ENCODE data around the gene TBC1D14.

Gene TBC1D14

GRCh38 chr4:6937754-6938153 lies 28.1 kb downstream of the TBC1D14 start:
- TF ChIP-seq CTCF (IDR thresholded peaks at IDR 0.05; ENCODE audit: insufficient read depth, low read length, poor library complexity, severe bottlenecking) (no peak), EZH2phosphoT487 (conservative IDR thresholded peaks at IDR 0.05; ENCODE audit: low read length) (no peak)
- Histone ChIP-seq H4K20me1 (ENCODE audit: low read depth, low read length) (peaks cover 4% of the 10 kb centered on the region; the same call in 1 of the 2 replicates), H3K4me2 (ENCODE audit: low read depth, low read length, poor library complexity, severe bottlenecking) (no peak overlapping the region), H3K9ac (ENCODE audit: low read length) (no peak overlapping the region), H3F3A (ENCODE audit: insufficient read depth) (no peaks in the 10 kb centered on the region), H3K36me3 (ENCODE audit: low read length) (no peaks in the 10 kb centered on the region), H3K9me2 (replicated peaks; ENCODE audit: insufficient read depth, low read length) (no peaks in the 10 kb centered on the region), H3K9me3 (ENCODE audit: insufficient read depth, low read length) (no peaks in the 10 kb centered on the region), H3K4me3 (ENCODE audit: insufficient read depth, low read length, poor library complexity, severe bottlenecking) (no peak overlapping the region), H2AFZ (ENCODE audit: low read depth, low read length, severe bottlenecking) (no peak overlapping the region), H3K27ac (ENCODE audit: low read depth, low read length) (no peak overlapping the region), H3K79me2 (ENCODE audit: insufficient read depth, low read length) (no peaks in the 10 kb centered on the region; the same call in 1 of the 2 replicates), H3K27me3 (ENCODE audit: low read length) (no peaks in the 10 kb centered on the region)

GRCh38 chr4:6938237-6938636 lies 28.6 kb downstream of the TBC1D14 start:
- peaks cover 4% of the 10 kb centered on the region; the same call in 1 of the 2 replicates for H4K20me1 ChIP-seq (ENCODE audit: low read depth, low read length)
- H3K4me2 ChIP-seq (ENCODE audit: low read depth, low read length, poor library complexity, severe bottlenecking), result no peak overlapping the region
- H3K4me3 ChIP-seq (ENCODE audit: insufficient read depth, low read length, poor library complexity, severe bottlenecking), result no peak overlapping the region
- no peaks in the 10 kb centered on the region for H3F3A ChIP-seq (ENCODE audit: insufficient read depth)
- no peaks in the 10 kb centered on the region for H3K9me3 ChIP-seq (ENCODE audit: insufficient read depth, low read length)
- no peak overlapping the region for H3K27ac ChIP-seq (ENCODE audit: low read depth, low read length)
- no peak overlapping the region for H3K9ac ChIP-seq (ENCODE audit: low read length)
- H3K36me3 ChIP-seq (ENCODE audit: low read length), result no peaks in the 10 kb centered on the region
- H3K27me3 ChIP-seq (ENCODE audit: low read length), result no peaks in the 10 kb centered on the region
- H3K79me2 ChIP-seq (ENCODE audit: insufficient read depth, low read length), result no peaks in the 10 kb centered on the region; the same call in 1 of the 2 replicates
- H3K9me2 ChIP-seq (replicated peaks; ENCODE audit: insufficient read depth, low read length), result no peaks in the 10 kb centered on the region
- H2AFZ ChIP-seq (ENCODE audit: low read depth, low read length, severe bottlenecking), result no peak overlapping the region
- no peak for TF ChIP-seq CTCF (IDR thresholded peaks at IDR 0.05; ENCODE audit: insufficient read depth, low read length, poor library complexity, severe bottlenecking)
- TF ChIP-seq EZH2phosphoT487 (conservative IDR thresholded peaks at IDR 0.05; ENCODE audit: low read length), result no peak

- Histone ChIP-seq H2AFZ (ENCODE audit: low read depth, low read length, severe bottlenecking) (no peak overlapping the region), H3K9ac (ENCODE audit: low read length) (no peak overlapping the region), H3K4me3 (ENCODE audit: insufficient read depth, low read length, poor library complexity, severe bottlenecking) (no peak overlapping the region), H3K79me2 (ENCODE audit: insufficient read depth, low read length) (no peaks in the 10 kb centered on the region; the same call in 1 of the 2 replicates), H3K27ac (ENCODE audit: low read depth, low read length) (no peak overlapping the region), H4K20me1 (ENCODE audit: low read depth, low read length) (peaks cover 4% of the 10 kb centered on the region; the same call in 1 of the 2 replicates), H3K4me2 (ENCODE audit: low read depth, low read length, poor library complexity, severe bottlenecking) (no peak overlapping the region), H3K36me3 (ENCODE audit: low read length) (no peaks in the 10 kb centered on the region), H3K27me3 (ENCODE audit: low read length) (no peaks in the 10 kb centered on the region), H3K9me3 (ENCODE audit: insufficient read depth, low read length) (no peaks in the 10 kb centered on the region), H3F3A (ENCODE audit: insufficient read depth) (no peaks in the 10 kb centered on the region), H3K9me2 (replicated peaks; ENCODE audit: insufficient read depth, low read length) (no peaks in the 10 kb centered on the region)
- TF ChIP-seq CTCF (IDR thresholded peaks at IDR 0.05; ENCODE audit: insufficient read depth, low read length, poor library complexity, severe bottlenecking) (no peak), EZH2phosphoT487 (conservative IDR thresholded peaks at IDR 0.05; ENCODE audit: low read length) (no peak)
These were observed 29.1 kb downstream of the TBC1D14 start for GRCh38 chr4:6938647-6939271.

Measured in SU-DHL-6 (cell line).